Spleen (tissue), 11 donors: ENCODE results near the gene TNFRSF21. TPM values are rescaled to one million over a fixed set of nuclear protein-coding genes. Genes with fewer than 3 reads are reported as not detected.

Experiments used
- DNase-seq: peaks from one replicate; pipeline ENCODE4 v3.0.0-alpha.2; 2020
- H3K27ac ChIP-seq, 8 donors: fragments of 200-600 bp; sonication (generic) in 7 of 8; 1 replicate in 4 of 8; 2 replicates in 4 of 8; pipeline versions ENCODE4 v1.5.0 to v1.8.0; 2016 to 2021; ENCODE audit warnings: inconsistent platforms in 4 of 8, mild to moderate bottlenecking in 4 of 8, moderate library complexity in 1 of 8
- H3K27me3 ChIP-seq, 7 donors: fragments of 200-600 bp; sonication (generic) in 6 of 7; replicated peaks in 1 of 7; 1 replicate in 4 of 7; 2 replicates in 3 of 7; pipeline versions ENCODE4 v1.5.0 to v1.8.0; 2016 to 2021; ENCODE audit warnings: inconsistent platforms in 3 of 7, mild to moderate bottlenecking in 1 of 7
- H3K36me3 ChIP-seq, 6 donors: fragments of 200-600 bp; sonication (generic) in 5 of 6; 1 replicate in 4 of 6; 2 replicates in 2 of 6; pipeline versions ENCODE4 v1.5.0 to v1.8.0; 2016 to 2021; ENCODE audit warnings: inconsistent platforms in 2 of 6
- H3K4me1 ChIP-seq, 6 donors: fragments of 200-600 bp; sonication (generic) in 5 of 6; 1 replicate in 3 of 6; 2 replicates in 3 of 6; pipeline versions ENCODE4 v1.5.0 to v1.8.0; 2016 to 2021; ENCODE audit warnings: inconsistent platforms in 3 of 6
- H3K4me3 ChIP-seq, 8 donors: fragments of 200-600 bp; sonication (generic) in 7 of 8; 1 replicate in 4 of 8; 2 replicates in 4 of 8; pipeline versions ENCODE4 v1.5.0 to v1.8.0; 2016 to 2021; ENCODE audit warnings: inconsistent platforms in 4 of 8, mild to moderate bottlenecking in 4 of 8, moderate library complexity in 2 of 8
- H3K9me3 ChIP-seq, 8 donors: fragments of 200-600 bp; sonication (generic) in 7 of 8; 1 replicate in 4 of 8; 2 replicates in 4 of 8; pipeline versions ENCODE4 v1.5.0 to v1.8.0; 2016 to 2021; ENCODE audit warnings: inconsistent platforms in 4 of 8
- CTCF ChIP-seq, 11 experiments: fragments of 200-600 bp in 7 of 11; fragments of 450-650 bp in 4 of 11; sonication (generic) in 4 of 11; IDR thresholded peaks in 8 of 11; conservative IDR thresholded peaks in 3 of 11; 1 replicate in 7 of 11; 2 replicates in 4 of 11; pipeline versions ENCODE4 v1.4.0 to v1.8.0; 2016 to 2021; ENCODE audit warnings: antibody characterized with exemption in 11 of 11, inconsistent platforms in 4 of 11, mild to moderate bottlenecking in 1 of 11
- POLR2A ChIP-seq, 3 donors: fragments of 450-650 bp; IDR thresholded peaks; one replicate each; pipeline ENCODE4 v1.5.1; 2017; ENCODE audit warnings: antibody characterized with exemption in 3 of 3, mild to moderate bottlenecking in 1 of 3
- POLR2AphosphoS5 ChIP-seq, 3 donors: sonication (generic); formaldehyde crosslinking; IDR thresholded peaks; one replicate each; pipeline ENCODE4 v1.5.1; 2017; ENCODE audit warnings: antibody characterized with exemption in 3 of 3
- WGBS, 5 donors: extraction: QIAGEN DNeasy Blood & Tissue Kit in 3 of 5; methylation state at CpG; one replicate each; pipeline versions ENCODE4 v1.1.5 to v1.1.7; 2013 to 2018; 5-methylcytosine and 5-hydroxymethylcytosine counted together
- intact Hi-C: fragments of 100-400 bp; cut with DNase I; formaldehyde crosslinking; loops from one replicate; pipeline ENCODE4 v1.15.0; 2023; ENCODE audit warnings: low total_unique reads
- polyA plus RNA-seq, 3 donors: library from polyadenylated mRNA; stranded (reverse); fragments of 200-250 nt; gene quantifications; one replicate each; pipeline ENCODE4 v1.2.1, GENCODE V29; 2013
- total RNA-seq, 7 donors: library from RNA; depleted of rRNA in 3 of 7; stranded (reverse); fragments of >200 nt in 3 of 7; fragmentation: NEBNext Ultra II Directional in 4 of 7; extraction: Animal tissue kit (Norgen Biotek cat#: 25700) in 4 of 7; gene quantifications; one replicate each; pipeline versions ENCODE4 v1.1.0 to v1.2.1, GENCODE V29; 2016 to 2021
- donor health status: healthy with polysubstance abuse.
- donor health status: DM: no; HTN: no; CAD: no; lungs with moderate emphysema.
- donor health status: DM: no; HTN: no; CAD: no.
- donor health status: Bipolar disorder and iron deficiency.
- donor health status: healthy.
- donor health status: DM: no; HTN: no; CAD: no.
- donor health status: DM: yes; HTN: yes; CAD: no.

The TNFRSF21 gene
- total and polyA plus RNA-seq, 10 donors: 3.3 to 40.4 (median 23.0) TPM

GRCh38 chr6:47298475-47298874 lies 11.2 kb downstream of the TNFRSF21 start:
- DNase-seq: no peak
- no peaks in the 10 kb centered on the region for H3K9me3 ChIP-seq
- H3K27ac ChIP-seq: no peak overlapping the region
- no peaks in the 10 kb centered on the region for H3K36me3 ChIP-seq
- intact Hi-C loops: no loop called here
- no peak overlapping the region for H3K4me3 ChIP-seq
- peaks cover 0 to 4% (median 0%) of the 10 kb centered on the region in 7 donors for H3K27me3 ChIP-seq
- no peaks in the 10 kb centered on the region for H3K4me1 ChIP-seq
- TF ChIP-seq CTCF (IDR thresholded peaks at IDR 0.05 in 8 of 11, conservative IDR thresholded peaks at IDR 0.05 in 3 of 11) (no peak), POLR2A (IDR thresholded peaks at IDR 0.05) (no peak), POLR2AphosphoS5 (IDR thresholded peaks at IDR 0.05) (no peak)

- Histone ChIP-seq H3K27me3 (peaks cover 0 to 4% (median 0%) of the 10 kb centered on the region in 7 donors), H3K27ac (no peak overlapping the region), H3K9me3 (peaks cover 0 to 18% (median 6%) of the 10 kb centered on the region in 8 donors), H3K4me3 (no peak overlapping the region), H3K36me3 (no peaks in the 10 kb centered on the region), H3K4me1 (no peaks in the 10 kb centered on the region)
- DNase-seq: no peak
- 90 to 95% (median 92%) methylated on average over 4 of the region's 4 CpGs for WGBS, 5 donors
- TF ChIP-seq POLR2A (IDR thresholded peaks at IDR 0.05) (no peak), POLR2AphosphoS5 (IDR thresholded peaks at IDR 0.05) (no peak), CTCF (IDR thresholded peaks at IDR 0.05 in 8 of 11, conservative IDR thresholded peaks at IDR 0.05 in 3 of 11) (no peak)
- intact Hi-C loops: no loop called here
Observed at GRCh38 chr6:47294990-47295389, 14.7 kb downstream of the TNFRSF21 start.

- WGBS, 5 donors: 49 to 80% (median 62%) methylated on average over 2 of the region's 2 CpGs
- no peaks in the 10 kb centered on the region for H3K4me1 ChIP-seq
- peaks cover 0 to 18% (median 6%) of the 10 kb centered on the region in 8 donors for H3K9me3 ChIP-seq
- H3K27ac ChIP-seq: no peak overlapping the region
- H3K36me3 ChIP-seq: no peaks in the 10 kb centered on the region
- H3K27me3 ChIP-seq: peaks cover 0 to 4% (median 0%) of the 10 kb centered on the region in 7 donors
- TF ChIP-seq CTCF (IDR thresholded peaks at IDR 0.05 in 8 of 11, conservative IDR thresholded peaks at IDR 0.05 in 3 of 11) (no peak), POLR2AphosphoS5 (IDR thresholded peaks at IDR 0.05) (no peak), POLR2A (IDR thresholded peaks at IDR 0.05) (no peak)
- intact Hi-C loops: no loop called here
- H3K4me3 ChIP-seq: no peak overlapping the region
- no peak for DNase-seq
Observed at GRCh38 chr6:47292944-47293343, 16.8 kb downstream of the TNFRSF21 start.

GRCh38 chr6:47292027-47292426 lies 17.7 kb downstream of the TNFRSF21 start:
- Histone ChIP-seq H3K27me3 (peaks cover 0 to 4% (median 0%) of the 10 kb centered on the region in 7 donors), H3K27ac (no peak overlapping the region), H3K9me3 (peaks cover 0 to 18% (median 6%) of the 10 kb centered on the region in 8 donors), H3K4me1 (no peaks in the 10 kb centered on the region), H3K36me3 (no peaks in the 10 kb centered on the region), H3K4me3 (no peak overlapping the region)
- no peak for DNase-seq
- intact Hi-C loops: no loop called here
- 88 to 99% (median 98%) methylated on average over 4 of the region's 4 CpGs for WGBS, 5 donors
- TF ChIP-seq POLR2A (IDR thresholded peaks at IDR 0.05): no peak
- no peak for TF ChIP-seq POLR2AphosphoS5 (IDR thresholded peaks at IDR 0.05)
- TF ChIP-seq CTCF (IDR thresholded peaks at IDR 0.05 in 8 of 11, conservative IDR thresholded peaks at IDR 0.05 in 3 of 11): no peak
